DLD1 (cell line): ENCODE measurements around the gene FIS1.
"Not testable (repeated sequence)": the region's sequence is repeated elsewhere in the genome, so short reads cannot be mapped to it uniquely, and the experiment has no call there.

Experiments used
- in situ Hi-C: cut with HindIII; loops from 2 replicates; pipeline ENCODE4 v1.10.0; 2017; ENCODE audit warnings: low sequenced_read_pairs

The FIS1 gene

GRCh38 chr7:101244375-101245146 lies at the start of gene FIS1:
Gene FIS1 (minus strand): TSS chr7:101245081. CDS start chr7:101245004, 77 bp downstream.
- in situ Hi-C loops: no loop called here

GRCh38 chr7:101294039-101294831 lies 49.4 kb upstream of the FIS1 start:
- in situ Hi-C loops: no loop called here

- in situ Hi-C loops: not testable (repeated sequence)
Observed at GRCh38 chr7:101293069-101294021, 48.5 kb upstream of the FIS1 start.

DNA sequence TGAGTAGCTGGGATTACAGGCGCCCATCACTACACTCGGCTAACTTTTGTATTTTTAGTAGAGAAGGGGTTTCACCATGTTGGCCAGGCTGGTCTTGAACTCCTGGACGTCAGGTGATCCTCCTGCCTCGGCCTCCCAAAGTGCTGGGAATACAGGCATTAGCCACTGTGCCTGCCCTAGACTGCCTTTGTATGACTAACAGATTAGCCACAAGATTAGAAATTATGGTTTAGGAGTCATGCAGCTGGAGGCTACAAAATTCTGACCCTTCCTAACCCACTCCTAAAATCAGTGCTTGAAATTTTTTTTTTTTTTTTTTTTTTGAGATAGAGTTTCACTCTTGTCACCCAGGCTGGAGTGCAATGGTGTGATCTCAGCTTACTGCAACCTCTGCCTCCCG lies 47.7 kb upstream of the FIS1 start:
- in situ Hi-C loops: not testable (repeated sequence)

DNA sequence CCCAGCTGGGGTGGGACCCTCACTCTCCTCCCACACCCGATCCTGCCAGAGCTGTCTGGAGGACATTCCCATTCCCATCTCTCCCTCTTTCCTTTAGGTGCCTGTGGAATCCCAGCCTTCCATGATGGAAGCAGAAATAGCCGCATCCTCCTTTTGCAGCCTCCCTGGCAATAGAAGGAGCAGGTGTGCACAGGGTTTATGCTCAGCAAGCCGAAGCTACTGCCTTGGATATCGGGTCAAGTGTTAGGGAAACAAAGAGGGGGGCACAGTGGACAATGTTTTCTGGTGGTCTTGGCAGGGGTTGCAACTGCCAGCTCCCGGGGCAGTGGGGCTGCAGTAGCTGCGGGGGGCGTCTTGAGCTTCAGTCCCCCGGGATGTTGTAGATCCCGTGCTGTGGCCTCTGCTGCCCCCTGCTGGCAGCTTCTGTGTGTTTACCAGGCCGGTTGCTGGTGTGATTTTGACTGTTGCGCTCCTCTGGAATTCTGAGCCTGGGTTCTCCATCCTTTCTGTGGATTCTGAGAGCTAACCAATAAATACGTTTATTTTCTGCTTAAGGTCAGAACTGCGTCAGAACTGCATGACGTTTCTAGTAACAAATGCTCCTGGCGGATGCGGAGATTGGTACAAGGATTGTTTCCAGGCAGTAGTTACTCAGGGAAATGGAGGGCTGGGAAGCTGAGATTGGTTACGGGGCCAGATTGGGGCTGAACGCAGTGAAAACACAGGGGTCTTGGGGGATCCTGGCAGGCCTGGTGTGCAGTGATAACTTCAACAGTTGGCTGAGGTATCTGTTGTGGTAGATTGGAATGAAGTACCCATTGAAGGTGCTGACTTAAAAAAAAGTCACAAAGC lies 45.5 kb upstream of the FIS1 start:
- in situ Hi-C loops: not testable (repeated sequence)

GRCh38 chr7:101289687-101290086 lies 44.8 kb upstream of the FIS1 start:
- in situ Hi-C loops: not testable (repeated sequence)

DNA sequence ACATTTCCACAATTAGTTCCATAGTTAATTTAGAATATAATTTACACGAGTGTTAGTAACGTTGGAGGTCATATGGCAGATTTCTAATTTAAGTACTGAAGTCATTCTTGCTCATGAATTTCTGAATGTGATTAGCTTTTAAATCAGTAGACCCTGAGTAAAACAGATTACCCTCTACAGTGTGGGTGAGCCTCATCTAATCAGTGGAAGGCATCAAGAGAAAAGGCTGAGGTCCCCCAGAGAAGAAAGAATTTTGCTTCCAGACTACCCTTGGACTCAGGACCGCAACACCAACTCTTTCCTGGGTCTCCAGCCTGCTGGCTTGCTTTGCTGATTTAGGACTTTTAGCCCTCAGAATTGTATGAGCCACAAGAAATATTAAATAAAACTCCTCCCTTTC lies 43.6 kb upstream of the FIS1 start:
- in situ Hi-C loops: no loop called here

DNA sequence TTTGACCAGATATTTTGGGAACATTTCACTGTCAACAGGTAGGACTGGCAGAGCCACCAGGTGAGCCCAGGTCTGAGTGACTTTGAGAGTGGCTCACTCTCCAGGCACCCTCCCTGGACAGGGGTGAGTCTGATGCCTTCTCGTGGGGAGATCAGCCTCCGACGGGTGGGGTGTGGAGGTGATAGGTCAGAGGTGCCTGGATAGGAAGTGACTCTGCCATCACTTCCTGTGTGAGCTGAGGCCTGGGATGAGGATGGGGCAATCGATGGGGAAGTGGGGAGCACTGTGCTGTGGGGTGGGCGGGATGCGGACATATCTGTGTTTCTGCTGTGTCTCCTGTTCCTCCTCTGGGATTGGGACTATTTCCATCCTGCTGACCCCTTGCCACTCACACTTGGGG lies 42.2 kb upstream of the FIS1 start:
- in situ Hi-C loops: no loop called here

- in situ Hi-C loops: not testable (repeated sequence)
Observed at GRCh38 chr7:101285880-101286279, 41.0 kb upstream of the FIS1 start.

GRCh38 chr7:101285171-101285570 lies 40.3 kb upstream of the FIS1 start:
- in situ Hi-C loops: no loop called here

- in situ Hi-C loops: not testable (repeated sequence)
Observed at GRCh38 chr7:101280912-101281311, 36.0 kb upstream of the FIS1 start.

- in situ Hi-C loops: no loop called here
Observed at GRCh38 chr7:101278461-101279292, 33.8 kb upstream of the FIS1 start.

- in situ Hi-C loops: no loop called here
Observed at GRCh38 chr7:101277155-101277554, 32.3 kb upstream of the FIS1 start.

- in situ Hi-C loops: no loop called here
Observed at GRCh38 chr7:101273206-101273605, 28.3 kb upstream of the FIS1 start.

DNA sequence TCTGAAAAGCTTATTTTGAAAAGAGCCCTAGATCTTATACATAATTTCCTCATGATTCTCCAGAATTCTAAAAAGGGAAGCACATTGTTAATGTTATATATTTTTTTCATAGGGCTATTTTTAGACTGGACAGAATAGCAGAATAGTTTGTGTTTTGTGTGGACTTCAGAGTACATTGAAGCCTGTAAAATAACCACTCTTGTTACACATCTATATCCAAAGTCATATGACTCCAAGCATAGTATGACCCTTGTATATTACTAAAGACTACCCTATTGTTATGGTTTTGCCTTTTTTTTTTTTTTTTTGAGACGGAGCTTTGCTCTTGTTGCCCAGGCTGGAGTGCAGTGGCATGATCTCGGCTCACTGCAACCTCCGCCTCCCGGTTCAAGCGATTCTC lies 26.1 kb upstream of the FIS1 start:
- in situ Hi-C loops: no loop called here

DNA sequence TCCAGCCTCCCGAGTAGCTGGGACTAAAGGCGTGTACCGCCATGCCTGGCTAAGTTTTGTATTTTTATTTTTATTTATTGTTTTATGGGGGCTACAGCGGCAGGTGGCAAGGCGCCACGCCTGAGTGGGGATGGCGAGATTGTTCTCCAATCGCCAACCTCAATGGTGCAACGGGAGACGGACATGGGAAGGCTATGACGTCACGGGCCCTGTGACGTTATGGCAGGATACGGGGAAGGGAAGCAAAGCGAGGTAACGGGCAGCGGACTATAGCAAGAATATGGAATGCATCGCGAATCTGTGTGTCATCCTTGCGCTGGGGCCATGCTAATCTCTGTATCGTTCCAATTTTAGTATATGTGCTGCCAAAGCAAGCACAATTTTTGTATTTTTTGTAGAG lies 24.8 kb upstream of the FIS1 start:
- in situ Hi-C loops: no loop called here

DNA sequence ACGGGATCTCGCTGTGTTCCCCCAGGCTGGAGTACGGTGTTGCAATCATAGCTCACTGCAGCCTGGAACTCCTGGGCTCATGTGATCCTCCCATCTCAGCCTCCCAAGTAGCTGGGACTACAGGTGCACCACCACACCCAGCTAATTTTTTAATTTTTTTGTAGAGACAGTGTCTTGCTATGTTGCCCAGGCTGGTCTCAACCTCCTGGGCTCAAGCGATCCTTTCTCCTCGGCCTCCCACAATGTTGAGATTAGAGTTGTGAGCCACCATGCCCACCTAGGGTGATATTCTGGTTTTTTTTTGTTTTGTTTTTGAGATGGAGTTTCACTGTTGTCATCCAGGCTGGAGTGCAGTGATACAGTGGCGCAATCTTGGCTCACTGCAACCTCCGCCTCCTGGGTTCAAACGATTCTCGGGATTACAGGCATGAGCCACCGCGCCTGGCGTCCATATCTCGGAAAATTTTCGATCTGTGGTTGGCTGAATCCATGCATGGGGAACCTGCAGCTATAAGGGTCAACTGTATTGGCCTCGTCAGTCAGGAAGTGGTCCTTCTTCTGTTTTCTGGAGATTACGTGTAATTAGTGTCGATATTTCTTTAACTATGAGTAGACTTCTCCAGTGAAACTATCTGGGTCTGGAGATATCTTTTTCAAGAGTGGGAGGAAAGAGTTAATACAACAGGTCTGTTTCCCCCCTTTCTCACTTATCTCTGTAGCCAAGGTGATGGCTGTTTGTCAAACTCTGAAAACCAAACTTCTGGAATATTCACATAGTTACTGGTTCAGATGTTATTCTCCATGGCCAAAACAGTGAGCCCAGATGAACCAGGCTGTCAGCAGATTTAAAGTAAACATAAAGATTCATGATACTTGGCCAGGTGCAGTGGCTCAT lies 21.0 kb upstream of the FIS1 start:
- in situ Hi-C loops: no loop called here

- in situ Hi-C loops: not testable (repeated sequence)
Observed at GRCh38 chr7:101264102-101264706, 19.3 kb upstream of the FIS1 start.
